GM21390 (cell line): ENCODE data around the gene CCDC102A.

Experiments
- ATAC-seq: cut with Tn5 transposase; IDR thresholded peaks from one replicate; pipeline ENCODE4 v1.9.1; 2021; ENCODE audit not compliant: unreplicated experiment

The CCDC102A gene

GRCh38 chr16:57538235-57538721 is 1.9 kb upstream of the CCDC102A start:
- ATAC-seq, result no peak

GRCh38 chr16:57537581-57538234 is 1.3 kb upstream of the CCDC102A start:
- ATAC-seq, result no peak

- no peak for ATAC-seq
These were observed 779 bp upstream of the CCDC102A start for GRCh38 chr16:57537194-57537505.

DNA sequence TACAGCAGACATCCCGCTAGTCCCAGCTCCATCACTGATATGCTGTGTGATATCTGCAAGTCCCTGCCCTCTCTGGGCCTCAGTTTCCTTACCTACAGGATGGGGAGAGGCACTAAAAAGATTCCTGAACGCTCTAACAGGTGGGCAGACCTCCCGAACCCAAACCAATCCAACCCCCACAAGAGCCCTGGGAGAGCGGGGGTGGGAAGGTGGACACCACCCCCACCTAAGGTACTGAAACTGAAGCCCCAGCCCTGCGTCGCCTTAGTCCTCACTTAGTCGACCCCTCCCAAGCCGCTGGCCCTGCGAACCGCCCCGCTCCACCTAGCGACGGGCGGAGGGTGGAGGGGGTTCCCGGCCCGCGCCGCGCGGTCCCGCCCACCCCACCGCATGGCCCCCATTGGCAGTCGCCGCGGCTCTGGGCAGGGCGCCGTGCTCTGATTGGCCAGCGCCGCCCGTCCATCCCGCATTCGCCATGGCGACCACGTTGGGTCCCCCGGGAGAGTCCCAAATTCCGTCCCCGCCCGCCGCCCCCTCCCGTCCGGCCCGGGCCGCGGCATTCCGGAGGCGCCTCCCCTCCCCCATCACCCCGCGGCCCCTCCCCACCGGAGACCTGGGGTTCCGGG is 578 bp downstream of the CCDC102A start:
- ATAC-seq, result peak; percentile 60

GRCh38 chr16:57534881-57535658 is 1.3 kb downstream of the CCDC102A start:
- no peak for ATAC-seq

- ATAC-seq, result no peak
These were observed 2.0 kb downstream of the CCDC102A start for GRCh38 chr16:57534337-57534880.

- no peak for ATAC-seq
These were observed 2.7 kb downstream of the CCDC102A start for GRCh38 chr16:57533431-57534336.

- ATAC-seq, result no peak
These were observed 4.1 kb downstream of the CCDC102A start for GRCh38 chr16:57532266-57532625.

GRCh38 chr16:57531635-57532265 is 4.6 kb downstream of the CCDC102A start:
- ATAC-seq, result no peak

- no peak for ATAC-seq
These were observed 5.2 kb downstream of the CCDC102A start for GRCh38 chr16:57531253-57531575.

GRCh38 chr16:57530522-57531252 is 5.7 kb downstream of the CCDC102A start:
- no peak for ATAC-seq

DNA sequence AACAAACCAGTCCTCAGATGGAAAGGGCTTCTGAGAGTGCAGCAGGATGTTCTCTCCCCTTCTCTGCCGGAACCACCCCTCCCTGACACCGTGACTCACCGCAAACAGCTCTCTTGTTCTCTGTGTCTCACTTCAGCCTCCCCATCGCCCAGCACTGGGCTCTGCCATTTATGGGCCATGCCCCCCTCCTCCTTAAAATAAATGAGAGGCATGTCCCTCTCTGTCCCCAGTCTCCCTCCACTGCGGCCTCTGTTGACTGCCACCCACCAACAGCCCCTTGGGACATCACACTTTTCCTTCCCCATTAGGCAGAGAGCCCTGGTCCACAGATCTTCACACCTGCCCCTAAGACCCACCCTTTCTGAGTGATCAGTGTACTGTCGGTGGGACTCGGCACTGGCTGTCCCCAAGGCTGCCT is 6.3 kb downstream of the CCDC102A start:
- peak; percentile 56 for ATAC-seq

DNA sequence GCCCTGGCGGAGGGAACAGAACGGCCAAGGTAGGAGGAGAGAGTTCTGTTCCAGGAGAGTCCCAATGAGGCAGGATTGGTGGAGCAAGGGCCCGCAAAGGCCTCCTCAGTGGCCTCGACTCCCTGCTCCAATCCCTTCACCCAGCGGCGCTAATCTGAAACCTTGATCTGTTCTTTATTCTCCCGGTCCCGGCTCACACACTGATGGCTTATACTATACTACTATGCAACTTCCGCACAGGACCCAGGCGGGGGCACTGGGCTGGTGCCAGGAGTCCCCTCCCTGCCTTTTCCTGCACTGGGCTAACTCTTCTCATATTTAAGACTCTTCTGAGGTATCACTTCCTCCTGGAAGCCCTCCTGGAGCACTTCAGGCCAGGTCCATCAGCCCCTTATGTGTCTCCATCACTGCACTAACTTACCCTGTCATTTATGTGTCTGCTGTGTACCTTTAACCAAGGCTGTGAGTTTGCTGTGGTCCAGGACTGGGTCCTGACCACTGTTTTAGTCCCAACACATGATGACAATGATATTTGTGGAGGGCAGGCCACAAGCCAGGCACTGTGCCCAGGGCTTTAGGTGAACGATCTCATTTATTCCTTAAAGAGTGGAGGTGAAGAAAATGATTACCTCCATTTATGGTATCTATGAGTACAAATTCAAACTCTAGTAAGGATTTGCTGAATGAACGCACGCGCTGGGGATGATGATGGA is 6.8 kb downstream of the CCDC102A start:
- ATAC-seq, result peak; percentile 13

GRCh38 chr16:57528499-57529390 is 7.6 kb downstream of the CCDC102A start:
- ATAC-seq, result no peak

DNA sequence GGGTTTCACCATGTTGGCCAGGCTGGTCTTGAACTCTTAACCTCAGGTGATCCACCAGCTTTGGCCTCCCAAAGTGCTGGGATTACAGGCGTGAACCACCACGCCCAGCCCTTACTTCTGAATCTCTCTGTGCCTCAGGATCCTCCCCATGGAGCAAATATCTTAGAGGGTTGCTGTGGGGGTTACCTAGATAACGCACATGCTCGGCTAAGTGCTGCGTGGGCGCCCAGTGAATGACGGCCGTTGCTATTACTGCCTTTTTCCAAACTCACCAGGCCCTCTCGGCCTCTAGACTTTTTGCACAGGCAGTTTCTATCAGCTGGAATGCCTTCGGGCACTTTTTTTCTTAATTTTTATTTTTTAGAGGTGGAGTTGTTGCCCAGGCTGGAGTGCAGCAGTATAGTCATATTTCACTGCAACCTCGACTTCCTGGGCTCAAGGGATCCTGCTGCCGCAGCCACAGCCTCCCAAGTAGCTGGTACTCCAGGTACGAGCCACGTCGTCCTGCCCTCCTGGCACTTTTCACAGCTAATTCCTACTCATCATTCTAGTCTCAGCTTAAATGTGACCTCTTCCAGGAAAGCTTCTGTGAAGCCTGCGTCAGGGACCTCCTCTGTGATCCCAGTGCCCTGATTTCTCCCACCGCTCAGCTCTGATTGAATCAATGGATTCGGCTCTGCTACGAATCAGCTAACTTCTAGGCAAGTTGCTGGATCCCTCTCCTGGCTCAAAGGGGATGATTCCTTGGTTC is 8.6 kb downstream of the CCDC102A start:
- ATAC-seq, result no peak

DNA sequence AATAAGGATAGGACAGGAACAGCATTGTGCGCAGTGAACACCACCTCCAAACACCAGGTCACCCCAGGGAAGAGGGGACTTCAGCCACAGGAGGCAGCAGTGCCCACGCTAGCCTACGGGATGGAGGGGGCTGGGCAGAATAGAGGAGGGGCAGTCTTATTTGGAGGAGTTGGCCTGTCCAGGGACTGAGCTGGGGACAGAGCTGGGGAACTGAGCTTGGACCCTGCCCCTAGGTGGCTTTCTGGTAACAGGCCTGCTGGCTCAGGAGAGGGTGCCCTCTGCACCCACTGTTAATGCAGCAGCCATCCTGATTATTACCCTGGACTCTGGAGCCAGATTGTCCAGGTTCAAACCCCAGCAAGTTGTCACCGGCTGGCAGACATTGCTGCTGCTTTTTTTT is 9.3 kb downstream of the CCDC102A start:
- ATAC-seq, result no peak

GRCh38 chr16:57526498-57526897 is 9.9 kb downstream of the CCDC102A start:
- ATAC-seq, result no peak

DNA sequence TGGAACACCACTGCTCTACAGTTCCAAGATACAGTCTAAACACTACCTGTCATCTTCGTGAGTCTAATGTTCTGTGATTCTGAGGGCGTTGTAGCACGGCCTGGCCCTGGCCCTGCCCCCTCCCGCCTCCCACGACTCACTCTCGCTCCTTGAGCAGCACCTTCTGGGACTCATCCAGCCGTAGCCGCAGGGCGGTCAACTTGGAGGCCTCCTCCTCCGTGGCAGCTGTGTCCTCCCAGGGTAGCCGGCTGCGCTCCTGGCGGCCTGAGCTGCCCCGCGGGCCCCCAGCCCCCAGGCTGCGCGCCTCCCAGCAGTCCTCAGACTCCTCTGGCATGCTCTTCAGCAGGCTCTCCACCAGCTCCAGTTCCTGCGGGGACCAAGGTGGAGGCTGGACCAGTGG is 10.6 kb downstream of the CCDC102A start:
- no peak for ATAC-seq
